GM18861 (cell line): ENCODE results near the gene ZNF322.
"Not testable (repeated sequence)": the region's sequence is repeated elsewhere in the genome, so short reads cannot be mapped to it uniquely, and the experiment has no call there.

Experiments
- ATAC-seq: cut with Tn5 transposase; IDR thresholded peaks from one replicate; pipeline ENCODE4 v1.9.1; 2021; ENCODE audit not compliant: unreplicated experiment

The ZNF322 gene, protein sequence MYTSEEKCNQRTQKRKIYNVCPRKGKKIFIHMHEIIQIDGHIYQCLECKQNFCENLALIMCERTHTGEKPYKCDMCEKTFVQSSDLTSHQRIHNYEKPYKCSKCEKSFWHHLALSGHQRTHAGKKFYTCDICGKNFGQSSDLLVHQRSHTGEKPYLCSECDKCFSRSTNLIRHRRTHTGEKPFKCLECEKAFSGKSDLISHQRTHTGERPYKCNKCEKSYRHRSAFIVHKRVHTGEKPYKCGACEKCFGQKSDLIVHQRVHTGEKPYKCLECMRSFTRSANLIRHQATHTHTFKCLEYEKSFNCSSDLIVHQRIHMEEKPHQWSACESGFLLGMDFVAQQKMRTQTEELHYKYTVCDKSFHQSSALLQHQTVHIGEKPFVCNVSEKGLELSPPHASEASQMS

DNA sequence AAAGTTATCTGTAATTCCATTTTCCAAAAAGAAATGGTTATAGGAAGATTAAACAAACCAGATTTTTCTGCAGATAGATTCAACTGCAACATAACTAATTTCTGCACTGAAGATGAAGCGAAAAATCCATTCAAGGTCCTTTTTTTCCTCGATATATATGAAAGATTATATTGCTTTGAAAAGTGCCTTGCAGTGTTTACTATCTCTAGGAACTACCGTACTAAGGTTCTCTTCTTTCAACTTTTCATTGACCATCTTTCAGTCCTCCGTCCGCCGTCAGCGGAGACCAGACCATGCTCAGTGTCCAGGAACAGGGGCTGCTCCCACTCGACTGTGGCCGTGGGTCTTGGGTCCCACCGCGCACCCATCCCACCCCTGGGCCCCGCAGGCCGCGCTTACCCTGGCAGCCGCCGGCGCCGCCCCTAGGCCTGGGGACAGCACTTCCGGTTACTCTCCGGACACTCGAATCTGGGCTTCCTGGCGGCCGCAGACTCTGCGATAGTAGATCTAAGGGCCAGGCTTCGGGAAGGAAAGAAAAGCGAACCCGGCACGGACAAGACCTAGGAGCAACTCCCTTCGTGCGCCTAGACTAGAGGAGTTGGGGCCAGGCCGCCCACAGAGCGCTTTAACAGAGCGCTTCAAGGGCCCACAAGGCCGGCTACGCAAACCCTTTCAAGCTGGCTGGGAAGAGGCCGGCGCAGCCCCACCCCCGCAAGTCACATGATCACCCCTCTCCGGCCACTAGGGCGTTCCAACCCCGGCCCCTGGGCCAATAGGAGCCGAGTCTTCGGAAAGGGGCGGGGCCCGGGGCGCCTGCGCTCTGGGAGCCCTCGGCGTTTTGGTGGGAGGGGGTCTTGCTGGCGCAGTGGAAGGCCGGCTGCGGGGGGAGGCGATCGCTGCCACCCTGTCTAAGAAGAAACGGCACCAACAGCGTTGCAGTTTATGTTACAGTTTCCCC, at the start of gene ZNF322:
TSS of gene ZNF322 (minus strand) at position 705 of the 958 bp plus-strand sequence. CDS start 21,193 bp downstream, outside the sequence.
- peak; percentile 84 for ATAC-seq

DNA sequence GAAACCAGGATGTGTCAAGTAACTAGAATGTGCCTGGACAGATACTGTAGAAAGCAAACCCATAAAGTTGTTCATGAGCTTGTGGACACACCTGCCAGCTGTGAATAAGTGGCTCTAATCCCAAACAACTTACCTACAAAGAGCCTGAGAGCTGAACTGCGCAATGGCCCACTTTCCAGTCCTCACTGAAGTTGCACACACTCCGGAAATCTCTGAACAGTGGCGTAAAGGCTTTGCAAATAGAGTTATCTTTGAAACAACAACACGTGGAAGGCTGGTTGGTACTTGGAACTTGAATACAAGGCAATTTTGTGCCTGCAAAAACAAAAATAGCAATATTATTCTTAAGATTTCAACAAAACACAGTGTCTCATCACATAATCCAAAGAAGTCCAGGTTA, 46.2 kb upstream of the ZNF322 start:
- ATAC-seq, result not testable (repeated sequence)

DNA sequence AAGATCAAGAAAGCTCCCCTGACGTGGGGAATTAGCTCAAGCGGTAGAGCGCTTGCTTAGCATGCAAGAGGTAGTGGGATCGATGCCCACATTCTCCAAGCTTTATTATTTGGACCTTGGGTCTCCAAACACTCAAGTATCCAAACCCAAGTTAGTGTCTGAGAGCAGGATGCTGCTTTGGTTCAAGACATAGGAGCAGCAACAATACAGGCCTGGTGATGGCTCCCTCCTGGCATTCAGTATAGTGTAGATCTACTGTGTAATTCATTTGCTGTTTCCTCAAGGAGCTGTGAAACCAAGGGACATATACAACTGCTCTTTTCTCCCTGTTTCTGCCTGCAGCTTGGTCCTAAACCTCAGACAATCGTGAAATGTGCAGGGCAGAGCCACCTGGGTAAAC, 45.8 kb upstream of the ZNF322 start:
- ATAC-seq, result not testable (repeated sequence)

DNA sequence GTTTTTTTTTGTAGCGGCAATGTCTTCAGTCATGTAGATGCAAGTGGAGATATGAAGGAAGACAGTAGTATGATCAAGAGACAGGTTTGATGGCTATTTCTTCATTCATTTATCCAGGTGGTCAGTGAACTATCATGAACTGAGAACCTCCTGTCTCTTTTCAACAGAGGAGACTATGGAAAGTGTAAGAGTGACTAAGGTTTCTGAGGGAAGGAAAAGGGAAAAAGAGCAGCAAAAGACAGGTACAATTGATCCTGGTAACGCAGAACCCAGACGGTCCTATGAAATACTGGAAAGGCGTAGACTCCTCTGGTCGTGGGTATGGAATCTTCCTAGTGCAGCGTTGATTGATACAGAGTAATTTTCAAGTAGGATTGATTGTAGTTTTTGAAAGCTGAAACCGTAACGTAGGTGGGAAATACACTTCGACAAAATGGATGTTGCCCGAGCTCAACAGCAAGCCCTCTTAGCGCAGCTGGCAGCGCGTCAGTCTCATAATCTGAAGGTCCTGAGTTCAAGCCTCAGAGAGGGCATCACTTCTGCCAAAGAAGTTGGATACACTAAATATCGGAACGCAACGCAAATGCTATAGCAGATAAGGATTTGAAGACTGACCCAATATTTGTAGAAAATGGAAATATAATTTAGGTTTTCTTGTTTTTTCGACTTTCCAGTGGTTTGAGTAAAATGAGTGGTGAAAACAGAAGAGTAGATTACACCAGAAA, 41.6 kb upstream of the ZNF322 start:
- not testable (repeated sequence) for ATAC-seq

DNA sequence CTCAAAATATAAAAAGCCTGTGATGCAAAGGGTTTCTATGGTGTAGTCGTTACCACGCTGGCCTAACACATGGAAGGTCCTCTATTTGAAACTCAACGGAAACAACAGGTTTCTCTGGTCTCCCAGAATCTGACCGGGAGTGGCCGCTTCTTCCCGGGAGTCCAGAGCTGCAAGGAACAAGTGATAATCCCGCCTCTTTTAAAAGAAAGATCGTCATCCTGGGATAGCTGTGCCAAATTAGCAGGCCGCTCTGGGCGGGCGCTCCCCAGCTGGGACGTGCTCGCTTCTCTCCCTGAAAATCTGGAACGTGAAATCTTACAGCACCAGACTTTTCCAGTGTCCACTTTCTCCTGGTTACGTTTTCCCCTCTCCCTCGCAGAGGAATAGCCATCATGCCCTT, 38.0 kb upstream of the ZNF322 start:
- not testable (repeated sequence) for ATAC-seq

DNA sequence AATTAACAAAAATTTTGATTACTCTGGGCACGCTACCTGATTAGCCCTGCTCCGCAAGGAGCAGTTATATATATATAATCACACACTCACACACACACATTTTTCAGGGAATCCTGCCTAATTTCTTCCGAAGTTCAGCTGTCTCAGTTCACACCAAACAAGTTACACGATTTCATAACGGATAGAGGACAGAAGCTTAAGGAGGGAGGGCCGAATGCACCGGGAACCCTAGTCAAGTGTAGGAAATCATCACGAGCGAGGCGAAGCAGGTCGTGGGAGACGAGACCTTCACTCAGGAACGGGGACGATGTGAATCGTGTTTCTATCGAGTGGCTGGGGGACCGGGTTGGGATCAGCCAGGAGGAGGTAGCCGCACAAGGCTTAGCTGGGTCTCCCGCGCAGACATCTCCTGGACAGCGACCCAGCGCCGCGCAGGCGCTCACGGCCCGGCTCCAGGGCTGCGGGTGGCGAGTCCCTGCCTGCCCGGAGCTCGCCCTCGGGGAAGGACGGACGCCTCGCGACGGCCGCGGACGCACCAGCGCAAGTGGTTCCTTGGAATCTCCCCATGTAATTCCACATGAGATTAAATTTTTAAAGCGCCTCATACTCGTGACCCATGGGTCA, 29.9 kb upstream of the ZNF322 start:
- ATAC-seq, result not testable (repeated sequence)

DNA sequence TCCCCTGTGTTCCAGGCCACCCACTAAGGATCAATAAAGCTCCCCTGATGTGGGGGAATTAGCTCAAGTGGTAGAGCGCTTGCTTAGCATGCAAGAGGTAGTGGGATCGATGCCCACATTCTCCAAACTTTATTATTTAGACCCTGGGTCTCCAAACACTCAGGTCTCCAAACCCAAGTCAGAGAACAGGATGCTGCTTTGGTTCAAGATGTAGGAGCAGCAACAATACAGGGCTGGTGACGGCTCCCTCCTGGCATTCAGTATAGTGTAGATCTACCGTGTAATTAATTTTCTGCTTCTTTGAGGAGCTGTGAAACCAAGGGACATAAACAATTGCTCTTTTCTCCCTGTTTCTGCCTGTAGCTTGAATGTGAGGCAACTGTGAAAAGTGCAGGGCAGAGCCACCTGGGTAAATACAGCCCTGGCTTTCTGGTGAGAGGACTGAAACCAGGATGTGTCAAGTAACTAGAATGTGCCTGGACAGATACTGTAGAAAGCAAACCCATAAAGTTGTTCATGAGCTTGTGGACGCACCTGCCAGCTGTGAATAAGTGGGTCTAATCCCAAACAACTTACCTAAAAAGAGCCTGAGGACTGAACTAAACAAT, 23.0 kb upstream of the ZNF322 start:
- not testable (repeated sequence) for ATAC-seq

DNA sequence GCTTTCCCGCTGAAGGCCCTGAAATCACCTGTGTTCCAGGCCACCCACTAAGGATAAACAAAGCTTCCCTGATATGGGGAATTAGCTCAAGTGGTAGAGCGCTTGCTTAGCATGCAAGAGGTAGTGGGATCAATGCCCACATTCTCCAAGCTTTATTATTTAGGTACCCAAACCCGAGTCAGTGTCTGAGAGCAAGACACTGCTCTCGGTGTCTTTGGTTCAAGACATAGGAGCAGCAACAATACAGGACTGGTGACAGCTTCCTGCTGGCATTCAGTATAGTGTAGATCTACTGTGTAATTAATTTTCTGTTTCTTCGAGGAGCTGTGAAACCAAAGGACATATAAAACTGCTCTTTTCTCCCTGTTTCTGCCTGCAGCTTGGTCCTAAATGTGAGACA, 13.7 kb upstream of the ZNF322 start:
- ATAC-seq, result not testable (repeated sequence)

DNA sequence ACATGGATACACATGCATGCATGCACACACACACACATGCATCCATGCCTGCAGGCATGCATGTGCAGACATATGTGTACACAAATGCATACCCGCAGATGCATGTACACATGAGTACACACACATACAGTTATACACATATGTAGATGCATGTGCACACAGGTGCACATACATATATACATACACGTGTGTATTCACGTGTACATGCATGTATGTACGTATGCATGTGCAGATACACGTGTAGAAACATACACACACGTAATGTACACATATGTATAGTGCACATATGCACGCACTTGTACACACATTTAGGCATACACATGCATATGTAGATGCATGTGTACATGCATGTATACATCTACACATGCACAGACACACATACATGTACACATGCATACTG, 11.0 kb upstream of the ZNF322 start:
- not testable (repeated sequence) for ATAC-seq

DNA sequence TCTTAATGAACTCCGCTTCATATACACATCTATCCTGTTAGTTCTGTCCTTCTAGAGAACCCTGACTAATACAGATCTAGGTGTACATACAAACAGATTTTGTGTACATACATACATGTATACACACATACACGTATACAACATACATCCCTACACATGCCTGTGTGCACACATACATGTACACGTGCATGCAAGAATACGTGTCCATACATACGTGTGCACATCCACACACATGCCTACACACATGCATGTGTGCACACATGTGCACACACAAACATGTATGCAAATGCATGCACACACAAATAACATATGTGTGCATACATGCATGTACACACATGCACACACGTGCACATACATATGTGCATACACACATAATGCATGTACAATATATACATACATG, 10.5 kb upstream of the ZNF322 start:
- not testable (repeated sequence) for ATAC-seq

DNA sequence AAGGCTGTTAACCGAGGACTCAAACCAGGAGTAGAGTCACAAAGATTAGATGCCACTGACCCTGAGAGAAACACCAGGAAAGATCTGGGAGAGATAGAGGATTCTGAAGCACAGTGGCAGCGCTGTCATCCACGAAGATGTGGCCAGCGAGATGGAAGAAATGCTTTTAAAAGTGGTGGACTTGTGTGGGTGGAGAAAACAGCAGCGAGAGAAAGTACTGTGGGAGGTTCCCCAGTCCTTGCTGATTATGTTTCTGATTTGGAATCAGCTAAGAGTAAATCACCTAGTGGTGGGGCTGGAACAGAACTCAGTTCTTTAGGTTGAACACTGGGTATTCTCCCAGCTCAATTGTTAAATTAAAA, 435 bp upstream of the ZNF322 start:
- peak; percentile 19 for ATAC-seq

DNA sequence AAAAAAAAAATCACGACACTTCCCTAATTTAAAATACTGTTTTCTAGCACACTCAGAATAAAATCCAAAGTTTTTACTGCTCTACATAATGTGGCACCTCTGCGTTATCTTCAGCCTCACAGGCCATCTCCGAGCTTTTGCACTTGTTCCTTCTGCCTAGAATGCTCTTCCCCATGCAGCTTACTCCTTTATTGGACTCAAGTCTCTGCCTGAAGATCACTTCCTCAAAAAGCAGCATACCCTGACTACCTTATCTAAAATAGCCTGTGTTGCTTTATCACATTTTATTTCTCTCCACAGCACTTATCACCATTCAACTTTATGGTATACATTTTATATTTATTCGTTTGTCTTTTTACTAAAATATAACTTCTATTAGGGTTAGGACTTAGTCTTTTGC, 2.3 kb downstream of the ZNF322 start:
- ATAC-seq, result no peak

DNA sequence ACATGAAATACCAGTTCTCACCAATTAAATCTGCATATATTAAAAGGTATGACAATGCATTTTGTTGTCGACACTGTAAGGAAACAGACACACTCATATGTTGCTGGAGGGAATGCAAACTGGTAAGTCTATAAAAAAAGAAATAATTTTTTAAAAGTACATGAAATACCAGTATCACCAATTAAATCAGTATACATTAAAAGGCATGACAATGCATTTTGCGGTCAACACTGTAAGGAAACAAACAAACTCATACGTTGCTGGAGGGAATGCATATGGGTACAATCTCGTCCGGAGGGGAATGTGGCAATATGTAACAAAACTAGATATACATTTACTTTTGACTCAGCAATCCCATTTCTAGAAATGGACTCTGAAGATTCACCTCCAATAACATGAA, 6.5 kb downstream of the ZNF322 start:
- ATAC-seq, result no peak

DNA sequence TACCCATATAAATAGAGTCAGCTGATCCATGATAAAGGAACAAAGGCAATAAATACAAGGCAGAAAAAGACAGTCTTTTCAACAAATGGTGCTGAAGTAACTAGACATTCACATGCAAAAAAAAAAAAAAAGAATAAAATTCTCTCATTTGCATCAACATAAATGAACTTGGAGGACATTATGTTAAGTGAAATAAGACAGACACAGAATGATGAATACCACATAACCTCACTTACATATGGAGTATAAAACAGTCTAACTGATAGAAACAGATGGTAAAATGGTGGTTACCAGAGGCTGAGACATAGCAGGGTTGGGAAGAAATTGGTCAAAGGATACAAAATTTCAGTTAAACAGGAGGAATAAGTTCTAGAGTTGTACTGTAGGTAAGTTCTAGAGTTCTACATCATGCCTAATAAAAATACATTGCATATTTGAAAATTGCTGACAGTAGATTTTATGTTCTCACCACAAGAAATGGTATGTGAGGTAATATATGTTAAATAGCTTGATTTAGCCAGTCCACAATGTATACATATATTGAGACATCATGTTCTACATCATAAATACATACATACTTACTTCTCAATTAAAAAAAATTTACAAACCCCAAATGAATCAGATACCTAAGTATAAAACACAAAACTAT, 8.3 kb downstream of the ZNF322 start:
- no peak for ATAC-seq

DNA sequence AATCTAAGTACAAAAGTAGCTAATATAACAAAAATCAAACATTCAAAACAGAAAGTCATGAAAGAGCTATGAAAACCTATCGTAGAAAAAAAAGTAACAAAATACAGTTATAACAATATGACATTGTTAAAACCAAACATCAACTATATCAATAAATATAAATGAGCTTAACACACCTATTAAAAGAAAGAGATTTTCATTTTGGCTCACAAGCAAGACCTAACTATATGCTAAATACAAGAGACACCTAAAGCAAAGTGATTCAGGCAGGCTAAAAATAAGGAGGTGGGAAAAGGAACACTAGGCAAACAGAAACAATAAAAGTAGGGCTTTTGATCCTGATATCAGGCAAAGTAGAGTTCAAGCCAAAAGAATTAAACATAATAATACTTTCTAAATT, 13.5 kb downstream of the ZNF322 start:
- ATAC-seq, result no peak

DNA sequence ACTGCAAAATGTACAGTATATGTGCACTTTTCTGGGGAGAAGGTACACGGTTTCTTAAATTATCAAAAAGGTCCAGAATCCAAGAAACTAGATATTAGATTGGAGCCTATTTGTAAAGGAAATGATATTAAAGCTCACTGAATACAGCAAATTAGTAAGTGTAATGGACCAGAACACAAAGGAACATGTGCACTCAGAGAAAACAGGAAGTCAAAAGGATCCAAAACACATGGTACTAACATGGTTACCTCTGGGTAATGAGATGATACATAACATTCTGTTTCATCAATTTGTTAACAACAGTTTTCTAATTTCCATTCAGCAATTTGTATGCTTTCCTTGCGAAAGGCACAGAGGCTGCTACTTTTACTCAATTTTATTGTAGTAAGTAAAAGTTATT, 18.7 kb downstream of the ZNF322 start:
- ATAC-seq, result no peak

DNA sequence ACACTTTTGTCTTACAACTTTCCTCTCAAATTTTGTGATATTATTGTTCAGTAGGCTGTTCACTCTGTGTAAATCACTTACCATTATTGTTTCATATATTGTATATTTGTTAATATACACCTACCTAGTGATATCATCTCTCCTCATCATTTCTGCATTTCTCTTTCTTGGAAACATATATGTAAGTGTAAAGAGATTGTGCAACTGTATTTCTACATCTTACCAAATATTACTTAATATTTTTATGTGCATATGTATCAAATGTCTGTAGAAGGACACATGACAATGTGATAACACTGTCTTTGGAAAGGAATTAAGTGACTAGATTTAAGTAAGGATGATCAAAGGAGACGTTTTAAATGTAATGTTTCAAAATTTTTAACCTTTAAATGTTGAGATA, 30.2 kb downstream of the ZNF322 start:
- no peak for ATAC-seq

DNA sequence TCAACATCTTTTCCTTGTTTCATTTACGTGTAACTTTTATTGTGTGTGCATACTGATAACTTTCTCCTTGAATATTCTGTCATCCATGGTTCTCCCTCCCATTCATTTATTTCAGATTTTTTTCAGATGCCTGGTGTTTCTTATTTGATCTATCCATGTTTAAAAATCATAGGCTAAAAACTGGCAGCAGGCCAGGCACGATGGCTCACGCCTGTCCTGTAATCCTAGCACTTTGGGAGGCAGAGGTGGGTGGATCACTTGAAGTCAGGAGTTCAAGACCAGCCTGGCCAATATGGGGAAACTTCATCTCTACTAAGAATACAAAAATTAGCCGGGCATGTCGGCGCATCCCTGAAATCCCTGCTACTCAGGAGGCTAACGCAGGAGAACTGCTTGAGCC, 31.7 kb downstream of the ZNF322 start:
- no peak for ATAC-seq

DNA sequence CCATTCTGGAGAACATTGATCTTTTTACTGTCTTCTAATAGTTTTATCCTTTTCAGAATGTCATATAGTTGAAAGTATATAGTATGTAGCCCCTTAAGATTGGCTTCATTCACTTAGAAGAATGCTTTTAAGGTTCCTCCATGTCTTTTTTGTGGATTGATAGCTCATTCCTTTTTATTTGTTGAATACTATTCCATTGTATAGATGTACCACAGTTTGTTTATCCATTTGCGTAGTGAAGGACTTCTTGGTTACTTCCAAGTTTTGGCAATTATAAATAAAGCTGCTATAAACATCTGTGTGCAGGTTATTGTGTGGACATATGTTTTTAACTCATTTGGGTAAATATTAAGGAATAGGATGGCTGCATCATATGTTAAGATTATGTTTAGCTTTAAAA, 35.0 kb downstream of the ZNF322 start:
- no peak for ATAC-seq

DNA sequence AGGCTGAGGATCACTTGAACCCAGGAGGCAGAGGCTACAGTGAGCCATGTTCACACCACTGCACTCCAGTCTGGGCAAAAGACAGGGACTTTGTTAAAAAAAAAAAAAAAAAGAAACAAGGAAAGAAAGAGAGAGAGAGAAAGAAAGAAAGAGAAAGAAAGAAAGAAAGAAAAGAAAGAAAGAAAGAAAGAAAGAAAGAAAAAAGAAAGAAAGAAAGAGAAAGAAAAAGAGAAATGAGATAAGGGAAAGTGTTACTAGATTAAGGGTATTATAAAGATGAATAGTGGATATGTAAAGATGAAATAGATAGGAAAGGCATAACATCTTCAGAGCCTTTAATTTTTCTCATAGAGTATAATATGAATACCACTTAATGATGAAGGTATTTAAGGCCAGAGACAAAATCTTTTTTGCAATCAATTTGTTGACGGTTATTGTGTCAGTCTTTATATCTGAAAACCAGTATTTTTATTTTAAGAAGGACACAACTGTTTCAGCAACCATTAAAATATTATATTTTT, 36.1 kb downstream of the ZNF322 start:
- ATAC-seq, result no peak
